OCI-LY3 (cell line): Measurements from ENCODE around the gene ZNF627.

Experiments used
- H2AFZ ChIP-seq: fragments of 200-600, 300-600 bp; shearing (Covaris generic); 2 replicates; pipeline ENCODE4 v1.6.0; 2014; ENCODE audit warnings: antibody characterized with exemption, low read depth, low read length
- H3K27ac ChIP-seq: fragments of 200-600, 300-600 bp; sonication (generic); 2 replicates; pipeline ENCODE4 v1.5.1; 2014; ENCODE audit warnings: mild to moderate bottlenecking, low read length, moderate library complexity, mixed read lengths
- H3K27me3 ChIP-seq: fragments of 200-600, 300-600 bp; sonication (generic); 2 replicates; pipeline ENCODE4 v1.6.1; 2014; ENCODE audit warnings: low read depth, low read length, mixed read lengths
- H3K36me3 ChIP-seq: fragments of 200-600, 300-600 bp; sonication (generic); replicated peaks from 2 replicates; pipeline ENCODE3; 2014; ENCODE audit warnings: low read depth, low read length, mixed read lengths
- H3K4me1 ChIP-seq: fragments of 300-600, 200-600 bp; sonication (generic); 2 replicates; pipeline ENCODE4 v1.6.1; 2014; ENCODE audit warnings: low read length, mixed read lengths
- H3K4me2 ChIP-seq: fragments of 200-600, 300-600 bp; sonication (generic); 2 replicates; pipeline ENCODE4 v1.6.1; 2014; ENCODE audit warnings: low read length, mixed read lengths
- H3K4me3 ChIP-seq: fragments of 300-600, 200-600 bp; sonication (generic); 2 replicates; pipeline ENCODE4 v1.5.1; 2014; ENCODE audit warnings: antibody characterized with exemption, mild to moderate bottlenecking, low read length, moderate library complexity
- H3K79me2 ChIP-seq: fragments of 300-600, 200-600 bp; shearing (Covaris generic); 2 replicates; pipeline ENCODE4 v1.6.1; 2014; ENCODE audit warnings: mild to moderate bottlenecking, low read length, mixed read lengths
- H3K9ac ChIP-seq: fragments of 300-600, 200-600 bp; shearing (Covaris generic); 2 replicates; pipeline ENCODE4 v1.6.0; 2014; ENCODE audit warnings: mild to moderate bottlenecking, low read length, moderate library complexity
- H3K9me3 ChIP-seq: fragments of 200-600, 300-600 bp; shearing (Covaris generic); 2 replicates; pipeline ENCODE4 v1.6.1; 2014; ENCODE audit warnings: low read length, mixed read lengths; ENCODE audit not compliant: insufficient read depth
- H4K20me1 ChIP-seq: fragments of 200-600, 300-600 bp; sonication (generic); 2 replicates; pipeline ENCODE4 v1.6.1; 2016; ENCODE audit warnings: low read length, mixed read lengths; ENCODE audit not compliant: insufficient read depth
- EZH2phosphoT487 ChIP-seq: fragments of 200-600 bp; shearing (Covaris generic); IDR thresholded peaks from 2 replicates; pipeline ENCODE4 v1.6.1; 2018; ENCODE audit warnings: antibody characterized with exemption, mixed run types, low read depth
- TF ChIP-seq, protein P1 (sequence below): fragments of 200-600, 300-600 bp; sonication (generic); IDR thresholded peaks from 2 replicates; pipeline ENCODE4 v1.5.1; 2014; ENCODE audit warnings: antibody characterized with exemption, low read length, low read depth

ZNF627 gene

DNA sequence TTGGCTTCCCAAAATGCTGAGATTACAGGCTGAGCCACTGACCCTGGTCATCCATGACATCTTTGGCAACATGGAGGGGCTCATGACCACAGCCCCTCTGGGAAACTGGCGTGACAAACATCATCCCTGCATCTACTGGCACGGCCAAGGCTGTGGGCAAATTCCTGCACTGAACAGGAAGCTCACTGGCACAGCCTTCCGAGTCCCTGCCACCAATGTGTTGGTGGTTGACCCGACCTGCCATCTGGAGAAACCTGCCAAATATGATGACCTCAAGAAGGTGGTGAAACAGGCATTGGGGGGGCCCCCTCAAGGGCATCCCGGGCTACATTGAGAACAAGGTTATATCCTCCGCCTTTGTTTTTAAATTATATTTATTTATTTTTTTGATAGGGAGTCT lies 11.0 kb upstream of the ZNF627 start:
- Histone ChIP-seq H3K9me3 (no peaks in the 10 kb centered on the region), H2AFZ (no peak overlapping the region), H3K79me2 (no peaks in the 10 kb centered on the region), H3K4me3 (no peak overlapping the region), H3K27ac (no peak overlapping the region), H3K4me2 (no peak overlapping the region), H3K27me3 (peaks cover 18% of the 10 kb centered on the region), H3K9ac (no peak overlapping the region), H3K4me1 (peaks cover 53% of the 10 kb centered on the region), H4K20me1 (no peaks in the 10 kb centered on the region), H3K36me3 (no peaks in the 10 kb centered on the region)
- TF ChIP-seq EZH2phosphoT487, result no peak

DNA sequence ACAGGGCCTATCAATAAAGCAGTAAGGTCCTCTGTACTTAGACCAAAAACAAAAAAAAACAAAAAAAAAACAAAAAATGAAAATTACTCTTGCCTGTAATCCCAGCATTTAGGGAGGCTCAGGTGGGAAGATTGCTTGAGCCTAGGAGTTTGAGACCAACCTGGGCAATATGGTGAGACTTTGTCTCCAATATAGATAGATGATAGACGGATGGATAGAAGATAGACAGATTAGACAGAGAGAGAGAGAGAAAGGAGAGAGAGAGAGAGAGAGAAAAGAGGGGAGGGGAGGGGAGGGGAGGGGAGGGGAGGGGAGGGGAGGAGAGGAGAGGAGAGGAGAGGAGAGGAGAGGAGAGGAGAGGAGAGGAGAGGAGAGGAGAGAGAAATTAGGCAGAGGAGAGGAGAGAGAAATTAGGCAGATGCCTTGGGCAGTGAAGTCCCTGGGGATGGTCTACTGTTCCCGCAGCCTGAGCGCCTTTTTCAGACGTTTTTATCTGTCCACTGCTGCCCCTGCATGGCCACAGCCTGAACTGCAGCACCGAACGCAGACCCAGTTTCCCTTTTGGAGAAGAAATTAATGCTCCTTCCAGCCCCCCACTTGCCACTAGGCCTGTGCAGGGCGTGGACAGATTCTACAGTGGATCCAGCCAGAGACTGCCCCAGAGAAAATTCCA lies 9.8 kb upstream of the ZNF627 start:
- peaks cover 18% of the 10 kb centered on the region for H3K27me3 ChIP-seq
- H3K79me2 ChIP-seq, result no peaks in the 10 kb centered on the region
- peak overlapping the region; percentile 53; the same call in 1 of the 2 replicates for H2AFZ ChIP-seq
- peaks cover 41% of the 10 kb centered on the region for H3K4me1 ChIP-seq
- peak overlapping the region; percentile 10; the same call in 1 of the 2 replicates for H3K9ac ChIP-seq
- H3K27ac ChIP-seq, result no peak overlapping the region
- TF ChIP-seq, protein P1, sequence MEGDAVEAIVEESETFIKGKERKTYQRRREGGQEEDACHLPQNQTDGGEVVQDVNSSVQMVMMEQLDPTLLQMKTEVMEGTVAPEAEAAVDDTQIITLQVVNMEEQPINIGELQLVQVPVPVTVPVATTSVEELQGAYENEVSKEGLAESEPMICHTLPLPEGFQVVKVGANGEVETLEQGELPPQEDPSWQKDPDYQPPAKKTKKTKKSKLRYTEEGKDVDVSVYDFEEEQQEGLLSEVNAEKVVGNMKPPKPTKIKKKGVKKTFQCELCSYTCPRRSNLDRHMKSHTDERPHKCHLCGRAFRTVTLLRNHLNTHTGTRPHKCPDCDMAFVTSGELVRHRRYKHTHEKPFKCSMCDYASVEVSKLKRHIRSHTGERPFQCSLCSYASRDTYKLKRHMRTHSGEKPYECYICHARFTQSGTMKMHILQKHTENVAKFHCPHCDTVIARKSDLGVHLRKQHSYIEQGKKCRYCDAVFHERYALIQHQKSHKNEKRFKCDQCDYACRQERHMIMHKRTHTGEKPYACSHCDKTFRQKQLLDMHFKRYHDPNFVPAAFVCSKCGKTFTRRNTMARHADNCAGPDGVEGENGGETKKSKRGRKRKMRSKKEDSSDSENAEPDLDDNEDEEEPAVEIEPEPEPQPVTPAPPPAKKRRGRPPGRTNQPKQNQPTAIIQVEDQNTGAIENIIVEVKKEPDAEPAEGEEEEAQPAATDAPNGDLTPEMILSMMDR, result peak; percentile 98
- no peak for TF ChIP-seq EZH2phosphoT487
- no peaks in the 10 kb centered on the region for H3K9me3 ChIP-seq
- H3K36me3 ChIP-seq, result no peaks in the 10 kb centered on the region
- peak overlapping the region; percentile 71 for H3K4me2 ChIP-seq
- peak overlapping the region; percentile 55 for H3K4me3 ChIP-seq
- H4K20me1 ChIP-seq, result no peaks in the 10 kb centered on the region

DNA sequence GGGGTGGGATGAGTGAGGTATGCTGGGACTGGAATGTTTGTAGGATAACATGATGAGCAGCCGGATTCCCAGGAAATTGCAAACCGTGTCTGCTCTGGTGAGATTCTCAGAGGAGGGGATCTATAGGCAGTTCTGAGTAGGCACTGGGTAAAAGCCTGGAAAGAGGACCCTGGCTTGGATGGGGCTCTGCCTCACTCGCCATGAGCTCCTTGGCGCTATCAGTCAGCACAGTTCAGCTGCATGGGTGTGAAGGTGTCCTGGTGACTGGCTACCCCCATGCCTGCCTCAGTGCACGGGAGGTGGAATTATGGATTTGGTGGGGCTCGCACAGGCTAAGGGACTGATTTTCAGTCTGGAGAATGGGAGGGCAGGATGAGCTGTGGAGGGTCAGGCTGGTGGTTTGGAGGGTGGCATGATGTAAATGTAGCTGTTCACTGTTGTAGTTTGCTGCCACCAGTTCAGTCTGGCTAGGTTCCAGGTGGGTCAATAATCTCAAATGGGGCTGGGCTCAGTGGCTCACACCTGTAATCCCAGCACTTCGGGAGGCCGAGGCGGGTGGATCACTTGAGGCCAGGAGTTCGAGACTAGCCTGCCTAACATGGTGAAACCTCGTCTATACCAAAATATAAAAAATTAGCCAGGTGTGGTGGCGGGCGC lies 9.2 kb upstream of the ZNF627 start:
- Histone ChIP-seq H2AFZ (peak overlapping the region; percentile 53; the same call in 1 of the 2 replicates), H3K4me2 (peak overlapping the region; percentile 71), H3K4me1 (peaks cover 36% of the 10 kb centered on the region), H3K79me2 (no peaks in the 10 kb centered on the region), H3K9ac (0 out of 2 replicates have a peak overlapping the region, but pooled peaks have one; percentile 9), H3K27ac (no peak overlapping the region), H3K4me3 (peak overlapping the region; percentile 55), H4K20me1 (no peaks in the 10 kb centered on the region), H3K9me3 (no peaks in the 10 kb centered on the region), H3K27me3 (peaks cover 18% of the 10 kb centered on the region), H3K36me3 (no peaks in the 10 kb centered on the region)
- TF ChIP-seq, protein P1, result peak; percentile 12; the same call in 1 of the 2 replicates
- no peak for TF ChIP-seq EZH2phosphoT487

- no peak overlapping the region for H2AFZ ChIP-seq
- peaks cover 3% of the 10 kb centered on the region; the same call in 1 of the 2 replicates for H4K20me1 ChIP-seq
- TF ChIP-seq EZH2phosphoT487, result no peak
- TF ChIP-seq, protein P1, result no peak
Observed at GRCh38 chr19:11594084-11594483, 3.2 kb upstream of the ZNF627 start.

More at GRCh38 chr19:11594084-11594483, 3.2 kb upstream of the ZNF627 start:
- H3K79me2 ChIP-seq, result peaks cover 18% of the 10 kb centered on the region
- no peak overlapping the region for H3K27ac ChIP-seq
- H3K9ac ChIP-seq, result no peak overlapping the region
- no peak overlapping the region for H3K4me3 ChIP-seq
- peaks cover 18% of the 10 kb centered on the region for H3K4me1 ChIP-seq
- H3K36me3 ChIP-seq, result peaks cover 7% of the 10 kb centered on the region
- H3K4me2 ChIP-seq, result no peak overlapping the region
- peaks cover 4% of the 10 kb centered on the region; the same call in 1 of the 2 replicates for H3K27me3 ChIP-seq
- no peaks in the 10 kb centered on the region for H3K9me3 ChIP-seq
